CD14-positive monocyte (primary cell): Measurements from ENCODE around the gene CDH8. TPM values are rescaled to one million over a fixed set of nuclear protein-coding genes. Genes with fewer than 3 reads are reported as not detected.

Experiments used
- DNase-seq, 3 donors: peaks; one replicate each; pipeline ENCODE4 v3.0.0-alpha.2; 2011 to 2022
- H2AFZ ChIP-seq: 2 replicates; pipeline ENCODE4 v1.6.0; 2012; ENCODE audit warnings: mild to moderate bottlenecking, low read depth, low read length, inconsistent platforms; ENCODE audit not compliant: insufficient read depth, poor library complexity, severe bottlenecking
- H3K27ac ChIP-seq, 2 donors: 1 replicate in 1 of 2; 2 replicates in 1 of 2; pipeline ENCODE4 v1.5.1; 2012 to 2013; ENCODE audit warnings: low read length in 2 of 2, control low read depth in 1 of 2, inconsistent platforms in 1 of 2, low read depth in 1 of 2, mild to moderate bottlenecking in 1 of 2
- H3K27me3 ChIP-seq, 2 donors: one replicate each; pipeline versions ENCODE4 v1.6.0 to v1.6.1; 2011 to 2013; ENCODE audit warnings: low read length in 2 of 2; ENCODE audit not compliant: control insufficient read depth in 2 of 2, insufficient read depth in 2 of 2
- H3K36me3 ChIP-seq, 2 donors: replicated peaks in 1 of 2; 1 replicate in 1 of 2; 2 replicates in 1 of 2; pipeline versions ENCODE4 v1.5.1 to v1.6.1; 2012 to 2013; ENCODE audit warnings: low read length in 2 of 2, control low read depth in 1 of 2, inconsistent platforms in 1 of 2, mild to moderate bottlenecking in 1 of 2; ENCODE audit not compliant: insufficient read depth in 2 of 2, control insufficient read depth in 1 of 2
- H3K4me1 ChIP-seq, 2 donors: 1 replicate in 1 of 2; 2 replicates in 1 of 2; pipeline versions ENCODE4 v1.5.1 to v1.6.1; 2012 to 2013; ENCODE audit warnings: low read length in 2 of 2, control low read depth in 1 of 2, inconsistent platforms in 1 of 2, mild to moderate bottlenecking in 1 of 2, moderate library complexity in 1 of 2; ENCODE audit not compliant: insufficient read depth in 2 of 2, control insufficient read depth in 1 of 2
- H3K4me2 ChIP-seq: replicated peaks from 2 replicates; pipeline ENCODE3; 2012; ENCODE audit warnings: low read length, moderate library complexity, mild to moderate bottlenecking; ENCODE audit not compliant: poor library complexity, severe bottlenecking; ENCODE audit errors: extremely low read depth
- H3K4me3 ChIP-seq, 3 experiments: fragments of 200-600 bp in 1 of 3; sonication (generic) in 1 of 3; replicated peaks in 1 of 3; 1 replicate in 2 of 3; 2 replicates in 1 of 3; pipeline ENCODE4 v1.5.1; 2011 to 2013; ENCODE audit warnings: low read length in 3 of 3, mild to moderate bottlenecking in 3 of 3, control low read depth in 2 of 3, low read depth in 2 of 3, inconsistent platforms in 1 of 3, moderate library complexity in 1 of 3
- H3K79me2 ChIP-seq: 2 replicates; pipeline ENCODE4 v1.6.0; 2012; ENCODE audit warnings: mild to moderate bottlenecking, control low read depth, inconsistent platforms, low read length, moderate library complexity; ENCODE audit not compliant: insufficient read depth
- H3K9ac ChIP-seq: 2 replicates; pipeline ENCODE4 v1.6.0; 2017; ENCODE audit warnings: low read length, mild to moderate bottlenecking; ENCODE audit not compliant: insufficient read depth, poor library complexity, severe bottlenecking
- H3K9me3 ChIP-seq, 2 donors: replicated peaks in 1 of 2; 1 replicate in 1 of 2; 2 replicates in 1 of 2; pipeline versions ENCODE4 v1.5.1 to v1.6.1; 2012 to 2013; ENCODE audit warnings: low read length in 2 of 2, control low read depth in 1 of 2; ENCODE audit not compliant: control insufficient read depth in 1 of 2, insufficient read depth in 1 of 2
- H4K20me1 ChIP-seq: 2 replicates; pipeline ENCODE4 v1.6.0; 2012; ENCODE audit warnings: mild to moderate bottlenecking, low read length, control low read depth, moderate library complexity; ENCODE audit not compliant: insufficient read depth
- H3K27ac Mint-ChIP-seq, 7 donors: one replicate each; pipeline ENCODE4 v1.8.0; 2020; ENCODE audit warnings: mild to moderate bottlenecking in 7 of 7, mixed read lengths in 7 of 7, moderate library complexity in 6 of 7, inconsistent platforms in 2 of 7
- H3K27me3 Mint-ChIP-seq, 3 donors: one replicate each; pipeline ENCODE4 v1.8.0; 2021 to 2022; ENCODE audit warnings: low read depth in 3 of 3, mild to moderate bottlenecking in 3 of 3, mixed read lengths in 3 of 3, moderate library complexity in 3 of 3, inconsistent platforms in 1 of 3
- H3K36me3 Mint-ChIP-seq, 2 donors: one replicate each; pipeline ENCODE4 v1.8.0; 2020; ENCODE audit warnings: mixed read lengths in 2 of 2, inconsistent platforms in 1 of 2, mild to moderate bottlenecking in 1 of 2
- H3K4me1 Mint-ChIP-seq: one replicate; pipeline ENCODE4 v1.8.0; 2020; ENCODE audit warnings: mild to moderate bottlenecking, mixed read lengths
- H3K4me3 Mint-ChIP-seq, 2 donors: one replicate each; pipeline ENCODE4 v1.8.0; 2020; ENCODE audit warnings: mild to moderate bottlenecking in 2 of 2, mixed read lengths in 2 of 2, moderate library complexity in 1 of 2
- H3K9me3 Mint-ChIP-seq, 7 donors: one replicate each; pipeline ENCODE4 v1.8.0; 2020 to 2022; ENCODE audit warnings: mixed read lengths in 7 of 7, mild to moderate bottlenecking in 6 of 7, moderate library complexity in 6 of 7, inconsistent platforms in 2 of 7
- WGBS: methylation state at CpG from one replicate; pipeline ENCODE4 v1.1.5; 2013; ENCODE audit warnings: missing lambda C conversion rate; ENCODE audit not compliant: insufficient coverage; 5-methylcytosine and 5-hydroxymethylcytosine counted together
- intact Hi-C, 2 donors: fragments of 100-400 bp; cut with micrococcal nuclease; formaldehyde crosslinking; loops; one replicate each; pipeline versions ENCODE4 v1.15.0 to v1.15.1; 2023
- polyA plus RNA-seq, 3 donors: library from polyadenylated mRNA; depleted of rRNA in 1 of 3; unstranded in 2 of 3; stranded (reverse) in 1 of 3; fragments of 300-500 nt in 2 of 3; fragments of >200 nt in 1 of 3; fragmentation: Illumina TruSeq in 2 of 3; gene quantifications; 1 replicate in 2 of 3; 2 replicates in 1 of 3; pipeline ENCODE4 v1.2.3, GENCODE V29; 2012 to 2021
- TF ChIP-seq, protein P1 (sequence below): fragments of 200-600 bp; IDR thresholded peaks from one replicate; pipeline ENCODE4 v1.8.0; 2022; ENCODE audit warnings: antibody characterized with exemption, mild to moderate bottlenecking

CDH8 gene
- polyA plus RNA-seq, 3 donors = not detected

DNA sequence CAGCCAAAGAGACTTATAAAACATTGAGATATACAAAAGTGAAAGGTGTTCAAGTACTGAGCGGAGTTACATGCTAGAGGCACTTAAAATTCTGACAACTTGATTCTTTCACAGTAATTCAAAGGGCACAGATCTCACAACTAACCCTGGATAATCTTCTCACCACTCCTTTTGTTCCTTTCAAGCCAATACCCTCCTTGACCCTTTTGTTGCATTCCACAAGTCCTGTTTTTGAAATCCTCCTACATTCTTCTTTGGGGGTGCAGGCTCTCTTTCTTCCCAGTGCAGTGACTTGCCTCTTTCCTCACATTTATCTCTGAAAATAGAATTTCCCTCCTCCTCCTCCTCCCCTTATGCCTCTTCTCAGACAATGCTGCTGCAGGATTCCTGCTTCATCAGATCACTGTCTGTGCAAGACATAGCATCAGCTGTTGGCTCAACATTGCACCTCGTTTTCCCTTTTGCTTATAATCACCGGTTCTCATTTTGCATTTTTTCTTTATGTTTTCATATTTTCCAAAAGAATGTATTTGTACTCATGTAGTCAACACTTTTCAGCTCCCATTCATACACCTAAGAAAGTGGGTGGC lies 199.3 kb downstream of the CDH8 start:
- no peak for DNase-seq
- Histone ChIP-seq H3K4me2 (no peak overlapping the region), H3K9ac (no peak overlapping the region), H3K4me3 (no peak overlapping the region), H3K36me3 (no peaks in the 10 kb centered on the region), H3K9me3 (no peaks in the 10 kb centered on the region), H4K20me1 (no peaks in the 10 kb centered on the region), H3K79me2 (no peaks in the 10 kb centered on the region), H3K4me1 (no peaks in the 10 kb centered on the region), H2AFZ (no peak overlapping the region), H3K27me3 (no peaks in the 10 kb centered on the region), H3K27ac (no peak overlapping the region)
- intact Hi-C loops = no loop called here
- Mint-ChIP-seq H3K27ac (no peak overlapping the region), H3K4me3 (no peak overlapping the region), H3K27me3 (no peaks in the 10 kb centered on the region), H3K4me1 (no peaks in the 10 kb centered on the region), H3K9me3 (peaks cover 0 to 5% (median 0%) of the 10 kb centered on the region in 7 donors), H3K36me3 (no peaks in the 10 kb centered on the region)
- no CpG with 5 or more reads among the region's 3 CpGs for WGBS
- TF ChIP-seq, protein P1, sequence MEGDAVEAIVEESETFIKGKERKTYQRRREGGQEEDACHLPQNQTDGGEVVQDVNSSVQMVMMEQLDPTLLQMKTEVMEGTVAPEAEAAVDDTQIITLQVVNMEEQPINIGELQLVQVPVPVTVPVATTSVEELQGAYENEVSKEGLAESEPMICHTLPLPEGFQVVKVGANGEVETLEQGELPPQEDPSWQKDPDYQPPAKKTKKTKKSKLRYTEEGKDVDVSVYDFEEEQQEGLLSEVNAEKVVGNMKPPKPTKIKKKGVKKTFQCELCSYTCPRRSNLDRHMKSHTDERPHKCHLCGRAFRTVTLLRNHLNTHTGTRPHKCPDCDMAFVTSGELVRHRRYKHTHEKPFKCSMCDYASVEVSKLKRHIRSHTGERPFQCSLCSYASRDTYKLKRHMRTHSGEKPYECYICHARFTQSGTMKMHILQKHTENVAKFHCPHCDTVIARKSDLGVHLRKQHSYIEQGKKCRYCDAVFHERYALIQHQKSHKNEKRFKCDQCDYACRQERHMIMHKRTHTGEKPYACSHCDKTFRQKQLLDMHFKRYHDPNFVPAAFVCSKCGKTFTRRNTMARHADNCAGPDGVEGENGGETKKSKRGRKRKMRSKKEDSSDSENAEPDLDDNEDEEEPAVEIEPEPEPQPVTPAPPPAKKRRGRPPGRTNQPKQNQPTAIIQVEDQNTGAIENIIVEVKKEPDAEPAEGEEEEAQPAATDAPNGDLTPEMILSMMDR = no peak

DNA sequence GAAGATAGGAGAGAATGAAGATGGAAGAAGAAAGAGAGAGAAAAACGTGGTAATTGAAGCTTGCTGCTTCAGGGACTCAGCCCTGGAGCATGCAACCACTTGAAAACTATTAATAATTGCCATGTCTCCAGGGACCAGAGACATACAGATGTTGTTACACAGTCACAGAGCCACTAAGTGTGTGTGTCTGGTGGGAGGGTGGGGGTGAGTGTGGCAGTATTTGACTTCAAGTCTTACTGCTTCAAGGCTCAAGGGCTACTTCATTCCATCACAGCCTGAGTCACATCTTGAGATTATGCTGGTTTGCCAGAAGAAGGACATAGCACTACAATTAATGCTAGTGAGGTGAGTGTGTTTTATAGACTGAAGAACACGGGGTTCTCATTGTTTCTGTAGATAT lies 202.2 kb downstream of the CDH8 start:
- H3K4me3 ChIP-seq = no peak overlapping the region
- no peaks in the 10 kb centered on the region for H3K4me1 ChIP-seq
- TF ChIP-seq, protein P1 = no peak
- H3K27me3 ChIP-seq = no peaks in the 10 kb centered on the region
- H3K9ac ChIP-seq = no peak overlapping the region
- Mint-ChIP-seq H3K9me3 (peaks cover 0 to 2% (median 0%) of the 10 kb centered on the region in 7 donors), H3K4me1 (no peaks in the 10 kb centered on the region), H3K27me3 (no peaks in the 10 kb centered on the region), H3K36me3 (no peaks in the 10 kb centered on the region), H3K4me3 (no peak overlapping the region), H3K27ac (no peak overlapping the region)
- H3K9me3 ChIP-seq = no peaks in the 10 kb centered on the region
- no peaks in the 10 kb centered on the region for H3K79me2 ChIP-seq
- no peak overlapping the region for H2AFZ ChIP-seq
- no peak for DNase-seq
- WGBS = no CpG with 5 or more reads among the region's 2 CpGs
- H3K4me2 ChIP-seq = no peak overlapping the region
- H4K20me1 ChIP-seq = no peaks in the 10 kb centered on the region
- no peaks in the 10 kb centered on the region for H3K36me3 ChIP-seq
- intact Hi-C loops = no loop called here
- no peak overlapping the region for H3K27ac ChIP-seq
